GM18498 (cell line): Measurements from ENCODE around the gene RNGTT.

Experiments used
- ATAC-seq: cut with Tn5 transposase; IDR thresholded peaks from one replicate; pipeline ENCODE4 v1.9.1; 2021; ENCODE audit warnings: mild to moderate bottlenecking, moderate library complexity; ENCODE audit not compliant: unreplicated experiment

RNGTT gene

GRCh38 chr6:88670369-88670768 lies 293.0 kb downstream of the RNGTT start:
- no peak for ATAC-seq

DNA sequence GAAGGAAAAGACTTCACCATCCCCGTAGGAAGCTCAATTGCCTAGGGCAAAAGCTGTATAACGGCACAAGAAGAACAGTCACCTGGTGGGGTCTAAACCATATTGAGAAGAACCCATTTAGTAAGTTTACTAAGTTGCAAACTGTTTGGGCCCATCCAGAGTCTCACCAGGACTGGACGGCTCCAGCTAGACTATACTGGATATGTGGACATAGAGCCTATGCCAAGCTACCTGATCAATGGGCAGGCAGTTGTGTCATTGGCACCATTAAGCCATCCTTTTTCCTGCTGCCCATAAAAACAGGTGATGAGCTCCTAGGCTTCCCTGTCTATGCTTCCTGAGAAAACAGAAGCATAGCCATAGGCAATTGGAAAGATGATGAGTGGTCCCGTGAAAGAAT lies 293.9 kb downstream of the RNGTT start:
- ATAC-seq = no peak

DNA sequence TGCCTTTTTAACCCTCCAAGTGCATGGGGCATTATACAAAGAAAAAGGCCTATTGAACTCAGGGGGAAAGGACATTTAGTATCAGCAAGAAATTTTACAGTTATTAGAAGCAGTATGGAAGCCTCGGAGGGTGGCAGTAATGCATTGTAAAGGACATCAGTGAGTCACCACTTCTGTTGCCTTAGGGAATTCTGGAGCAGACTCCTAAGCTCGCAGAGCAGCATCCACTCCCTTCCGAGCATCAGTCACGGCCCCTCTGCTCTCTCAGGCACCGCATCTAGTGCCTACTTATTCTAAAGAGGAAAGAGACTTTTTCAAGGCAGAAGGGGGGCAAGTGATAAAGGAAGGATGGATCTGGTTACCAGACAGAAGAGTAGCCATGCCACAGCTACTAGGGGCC lies 296.5 kb downstream of the RNGTT start:
- ATAC-seq = no peak

DNA sequence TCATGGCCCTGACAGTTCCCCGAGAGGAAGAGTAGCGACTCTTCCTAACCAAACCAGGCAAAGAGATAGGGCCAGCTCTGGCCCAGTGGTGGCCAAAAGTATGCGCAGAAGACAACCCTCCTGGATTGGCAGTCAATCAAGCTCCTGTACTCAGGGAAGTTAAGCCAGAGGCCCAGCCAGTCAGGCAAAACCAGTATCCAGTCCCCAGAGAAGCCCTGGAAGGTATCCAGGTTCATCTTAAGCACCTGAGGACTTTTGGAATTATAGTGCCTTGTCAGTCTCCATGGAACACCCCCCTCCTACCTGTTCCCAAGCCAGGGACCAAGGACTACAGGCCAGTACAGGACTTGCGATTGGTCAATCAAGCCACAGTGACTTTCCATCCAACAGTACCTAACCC lies 298.3 kb downstream of the RNGTT start:
- ATAC-seq = no peak

DNA sequence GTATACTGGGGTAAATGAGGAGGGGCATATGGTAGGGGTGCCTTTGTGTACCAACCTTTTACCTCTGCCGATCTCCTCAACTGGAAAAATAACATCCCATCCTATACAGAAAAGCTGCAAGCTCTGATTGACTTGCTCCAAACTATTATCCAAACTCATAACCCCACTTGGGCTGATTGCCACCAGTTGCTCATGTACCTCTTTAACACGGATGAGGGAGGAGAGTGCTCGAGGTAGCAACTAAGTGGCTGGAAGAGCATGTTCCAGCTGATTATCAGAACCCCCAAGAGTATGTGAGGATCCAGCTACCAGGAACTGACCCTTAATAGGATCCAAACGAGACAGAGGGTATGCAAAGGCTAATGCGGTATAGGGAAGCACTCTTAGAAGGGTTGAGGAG lies 299.6 kb downstream of the RNGTT start:
- no peak for ATAC-seq

DNA sequence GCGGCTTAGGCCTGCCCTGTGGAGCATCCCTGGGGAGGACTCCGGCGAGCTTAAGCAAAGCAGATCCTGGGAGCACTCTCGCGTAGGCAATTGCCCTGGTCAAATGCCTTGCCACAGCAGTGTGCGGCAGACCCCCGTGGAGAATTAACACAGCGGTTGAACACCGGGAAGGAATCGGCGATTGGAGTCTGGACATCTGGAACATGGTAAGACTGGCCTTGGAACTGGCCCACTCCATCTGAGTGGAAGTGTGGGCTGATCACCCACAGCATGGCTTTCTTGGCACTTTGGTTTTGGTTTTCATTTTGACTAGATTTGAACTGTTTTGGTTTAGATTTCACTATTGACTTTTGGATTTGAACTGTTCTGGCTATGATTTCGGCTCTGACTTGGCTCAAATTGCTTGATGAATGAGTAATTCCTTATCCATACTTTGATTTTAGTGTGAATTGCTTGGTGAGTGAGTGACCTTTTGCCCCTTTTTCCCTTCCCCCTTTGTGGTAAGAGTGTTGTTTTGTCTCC lies 300.7 kb downstream of the RNGTT start:
- peak; percentile 80 for ATAC-seq

DNA sequence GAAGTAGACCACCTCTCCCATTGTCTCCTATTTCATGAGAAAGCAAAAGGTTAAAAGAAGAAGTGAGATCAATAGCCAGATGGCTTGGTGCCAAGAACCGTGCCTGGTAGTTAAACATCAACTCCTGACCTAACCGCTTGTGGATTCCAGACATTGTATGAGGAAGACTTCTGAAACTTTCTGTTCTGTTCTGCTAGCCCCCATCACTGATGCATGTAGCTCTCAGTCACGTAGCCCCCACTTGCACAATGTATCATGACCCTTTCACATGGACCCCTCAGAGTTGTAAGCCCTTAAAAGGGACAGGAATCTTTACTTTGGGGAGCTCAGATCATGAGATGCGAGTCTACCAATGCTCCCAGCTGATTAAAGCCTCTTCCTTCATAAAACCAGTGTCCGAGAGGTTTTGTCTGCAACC lies 301.2 kb downstream of the RNGTT start:
- ATAC-seq = peak; percentile 69

DNA sequence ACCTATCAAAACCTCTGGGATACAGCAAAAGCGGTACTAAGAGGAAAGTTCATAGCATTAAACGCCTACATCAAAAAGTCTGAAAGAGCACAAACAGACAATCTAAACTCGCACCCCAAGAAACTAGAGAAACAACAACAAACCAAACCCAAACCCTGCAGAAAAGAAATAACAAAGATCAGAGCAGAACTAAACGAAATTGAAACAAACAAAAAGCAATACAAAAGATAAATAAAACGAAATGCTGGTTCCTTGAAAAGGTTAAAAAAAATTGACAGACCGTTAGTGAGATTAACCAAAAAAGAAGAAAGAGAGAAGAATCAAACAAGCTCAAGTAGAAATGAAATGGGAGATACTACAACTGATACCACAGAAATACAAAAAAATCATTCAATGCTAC lies 302.3 kb downstream of the RNGTT start:
- ATAC-seq = no peak

GRCh38 chr6:88655586-88655985 lies 307.8 kb downstream of the RNGTT start:
- ATAC-seq = no peak

GRCh38 chr6:88653936-88654335 lies 309.5 kb downstream of the RNGTT start:
- no peak for ATAC-seq

- ATAC-seq = no peak
Observed at GRCh38 chr6:88651400-88651799, 312.0 kb downstream of the RNGTT start.

DNA sequence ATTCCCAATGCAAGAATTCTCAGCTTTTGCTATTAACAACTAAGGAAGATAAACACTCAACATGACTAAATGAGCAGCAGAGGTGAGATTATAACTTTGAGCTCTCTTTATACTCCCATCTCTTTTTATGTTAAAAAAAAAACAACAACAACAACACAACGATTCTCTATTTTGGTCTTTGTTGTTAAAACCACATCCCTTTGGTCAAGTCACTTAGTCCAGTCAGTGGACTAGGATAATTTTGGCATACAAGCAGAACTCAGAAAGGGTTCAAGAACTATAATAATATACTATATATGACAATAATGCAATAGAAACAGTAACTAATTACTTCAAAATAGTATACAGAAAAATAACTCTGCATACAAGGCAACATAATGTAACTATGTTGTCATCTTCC lies 312.4 kb downstream of the RNGTT start:
- ATAC-seq = no peak

GRCh38 chr6:88650029-88650619 lies 313.3 kb downstream of the RNGTT start:
- peak; percentile 98 for ATAC-seq

- ATAC-seq = peak; percentile 96
Observed at GRCh38 chr6:88641178-88641903, 322.1 kb downstream of the RNGTT start.

GRCh38 chr6:88637761-88638545 lies 325.5 kb downstream of the RNGTT start:
- no peak for ATAC-seq

GRCh38 chr6:88636871-88637270 lies 326.5 kb downstream of the RNGTT start:
- no peak for ATAC-seq

GRCh38 chr6:88633782-88634181 lies 329.6 kb downstream of the RNGTT start:
- ATAC-seq = no peak

DNA sequence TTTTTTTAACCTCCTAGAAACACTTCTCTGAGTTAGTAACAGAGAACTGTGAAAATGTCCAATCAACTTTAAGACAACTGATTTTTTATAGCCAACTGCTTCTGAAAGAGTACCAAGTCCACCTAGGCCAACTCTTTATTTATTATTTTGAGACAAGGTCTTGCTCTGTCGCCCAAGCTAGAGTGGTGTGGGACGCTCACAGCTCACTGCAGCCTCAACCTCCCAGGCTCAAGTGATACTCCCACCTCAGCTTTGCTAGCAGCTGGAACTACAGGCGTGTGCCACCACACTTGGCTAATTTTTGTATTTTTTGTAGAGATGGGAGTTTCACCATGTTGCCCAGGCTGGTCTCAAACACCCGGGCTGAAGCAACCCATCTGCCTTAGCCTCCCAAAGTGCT lies 331.6 kb downstream of the RNGTT start:
- ATAC-seq = no peak

- no peak for ATAC-seq
Observed at GRCh38 chr6:88629838-88630494, 333.5 kb downstream of the RNGTT start.

GRCh38 chr6:88626460-88626859 lies 337.0 kb downstream of the RNGTT start:
- ATAC-seq = no peak

GRCh38 chr6:88623531-88623930 lies 339.9 kb downstream of the RNGTT start:
- no peak for ATAC-seq
